Epithelial cell of proximal tubule (primary cell): ENCODE results near the gene THRB. TPM values are rescaled to one million over a fixed set of nuclear protein-coding genes. Genes with fewer than 3 reads are reported as not detected.

Experiments
- DNase-seq: peaks from one replicate; pipeline ENCODE4 v3.0.0-alpha.2; 2011; ENCODE audit warnings: low read depth
- H3K4me3 ChIP-seq: 2 replicates; pipeline ENCODE4 v1.5.1; 2011; ENCODE audit warnings: low read depth, mild to moderate bottlenecking, low read length
- CTCF ChIP-seq: conservative IDR thresholded peaks from 2 replicates; pipeline ENCODE4 v1.5.1; 2012; ENCODE audit warnings: low read depth, mild to moderate bottlenecking, low read length
- total RNA-seq: library from RNA; depleted of rRNA; stranded (reverse); fragments of >200 nt; gene quantifications from 2 replicates; pipeline ENCODE4 v1.2.3, GENCODE V29; 2015

Gene THRB
- total RNA-seq, 1 donor from 2014 or later: 2.1 TPM

GRCh38 chr3:24181256-24181655 lies 313.4 kb downstream of the THRB start:
- no peak overlapping the region for H3K4me3 ChIP-seq
- no peak for TF ChIP-seq CTCF
- no peak for DNase-seq

GRCh38 chr3:24180616-24181015 lies 314.0 kb downstream of the THRB start:
- no peak overlapping the region for H3K4me3 ChIP-seq
- no peak for DNase-seq
- TF ChIP-seq CTCF: no peak

- DNase-seq: no peak
- H3K4me3 ChIP-seq: no peak overlapping the region
- no peak for TF ChIP-seq CTCF
Observed at GRCh38 chr3:24177201-24177600, 317.4 kb downstream of the THRB start.

GRCh38 chr3:24174614-24175013 lies 320.0 kb downstream of the THRB start:
- TF ChIP-seq CTCF: no peak
- H3K4me3 ChIP-seq: no peak overlapping the region
- no peak for DNase-seq

GRCh38 chr3:24168977-24169376 lies 325.7 kb downstream of the THRB start:
- no peak for DNase-seq
- H3K4me3 ChIP-seq: no peak overlapping the region
- no peak for TF ChIP-seq CTCF

- no peak for DNase-seq
Observed at GRCh38 chr3:24167429-24167828, 327.2 kb downstream of the THRB start.

More at GRCh38 chr3:24167429-24167828, 327.2 kb downstream of the THRB start:
- TF ChIP-seq CTCF: no peak
- H3K4me3 ChIP-seq: no peak overlapping the region
